Measurements from ENCODE around the gene SCNN1A. TPM values are rescaled to one million over a fixed set of nuclear protein-coding genes. Genes with fewer than 3 reads are reported as not detected.

The SCNN1A gene
- total and polyA plus RNA-seq, 2 donors (not counting 3 experiments of a cell fraction or from before 2014, with no cell fraction given), result 0.12 to 0.18 TPM

- CTCF ChIA-PET, result interaction anchor here (0.6 to 5.9 kb wide), 5 partner anchors 27 to 93 kb away, joined by 3 to 30 read pairs (median 4); no protein-coding TSS in a partner anchor
- peak; percentile 58 for DNase-seq (ENCODE audit: low read depth, low spot score)
- Histone ChIP-seq H2AFZ (ENCODE audit: low read depth, low read length) (peak overlapping the region; percentile 74), H3K4me1 (ENCODE audit: control insufficient read depth, extremely low read depth, insufficient read depth, low read length) (peaks cover 36% of the 10 kb centered on the region), H3K9me3 (replicated peaks; ENCODE audit: control insufficient read depth, insufficient read depth, low read length) (no peaks in the 10 kb centered on the region), H3K9me1 (replicated peaks; ENCODE audit: control insufficient read depth, extremely low read depth, insufficient read depth, low read length) (no peaks in the 10 kb centered on the region), H3K27ac (ENCODE audit: insufficient read depth, low read depth, low read length) (peak overlapping the region; percentile 54), H3K9ac (replicated peaks; ENCODE audit: extremely low read depth, insufficient read depth, low read length) (peak overlapping the region; percentile 58), H3K4me2 (ENCODE audit: insufficient read depth, low read length) (peak overlapping the region; percentile 4), H3K27me3 (ENCODE audit: control insufficient read depth in 2 of 2, insufficient read depth in 2 of 2, low read length in 2 of 2) (no peaks in the 10 kb centered on the region), H4K20me1 (replicated peaks; ENCODE audit: control insufficient read depth, extremely low read depth, insufficient read depth, low read length) (no peaks in the 10 kb centered on the region), H3K36me3 (ENCODE audit: control insufficient read depth in 2 of 2, extremely low read depth in 1 of 2, insufficient read depth in 2 of 2, low read length in 2 of 2) (no peaks in the 10 kb centered on the region), H3K4me3 (replicated peaks in 1 of 3; ENCODE audit: insufficient read depth in 1 of 3, low read depth in 1 of 3, low read length in 3 of 3) (no peak overlapping the region), H3K79me2 (ENCODE audit: control insufficient read depth, insufficient read depth, low read length) (no peaks in the 10 kb centered on the region)
- dilution Hi-C loops (cut with MboI; ENCODE audit: extremely low pct_ligation_motif_present, low sequenced_read_pairs), result no loop called here
- peak; percentile 50 for TF ChIP-seq JUN (IDR thresholded peaks at IDR 0.05; ENCODE audit: borderline replicate concordance, insufficient read depth, insufficient read length, low read depth)
- TF ChIP-seq POLR2AphosphoS5 (IDR thresholded peaks at IDR 0.05; ENCODE audit: insufficient read depth, low read depth, low read length), result no peak
- no peak for TF ChIP-seq CTCF (IDR thresholded peaks at IDR 0.05; ENCODE audit: extremely low read depth in 1 of 2, insufficient read depth in 1 of 2, low read depth in 1 of 2, low read length in 2 of 2)
- TF ChIP-seq FOS (IDR thresholded peaks at IDR 0.05; ENCODE audit: borderline replicate concordance, insufficient read depth, low read length), result peak; percentile 90
- TF ChIP-seq MAX (IDR thresholded peaks at IDR 0.05; ENCODE audit: insufficient read depth, insufficient read length), result no peak
- intact Hi-C loops (cut with micrococcal nuclease), result loop anchor here (1.0 kb wide), 1 partner anchor 36 kb away; no protein-coding TSS in a partner anchor
- FAIRE-seq, result peak; percentile 97
- POLR2A ChIA-PET, result interaction anchor here (0.5 kb wide), 1 partner anchor 19 kb away, joined by 4 read pairs; no protein-coding TSS in a partner anchor
- BruUV-seq (replicated peaks), result no TSS peak
These were observed 2.9 kb downstream of the SCNN1A start for GRCh38 chr12:6372403-6373003.
